ENCODE results near the gene SSR3. TPM values are rescaled to one million over a fixed set of nuclear protein-coding genes. Genes with fewer than 3 reads are reported as not detected.

The SSR3 gene
- total and polyA plus RNA-seq, 9 of the 15 experiments (the other 6 are each of a cell fraction or from before 2014, with no cell fraction given): 104 to 464 (median 307) TPM

DNA sequence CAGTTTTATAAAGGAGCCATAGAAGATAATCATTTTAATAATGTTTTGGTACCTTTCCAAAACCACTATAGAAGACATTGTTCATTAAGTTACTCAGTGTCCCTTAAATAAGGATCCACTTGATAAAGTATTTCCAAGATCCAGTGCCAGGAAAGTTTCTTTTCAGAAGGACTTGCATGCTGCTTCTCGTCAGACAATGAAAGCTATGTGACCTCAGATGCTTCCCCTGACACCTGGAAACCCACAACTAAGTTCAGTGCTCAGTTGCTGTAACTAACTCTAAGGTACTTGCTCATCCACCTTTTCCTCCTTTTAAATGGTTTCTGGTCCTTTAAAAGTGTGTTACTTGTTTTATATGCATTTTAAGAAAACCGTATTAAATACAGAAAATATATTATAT is 7.3 kb downstream of the SSR3 start:
- BruUV-seq (replicated peaks): no TSS peak
- DNase-seq (ENCODE audit: extremely low read depth in 1 of 4, low spot score in 3 of 4): no peak
- intact Hi-C loops (cut with micrococcal nuclease) (no loop called here), in situ Hi-C loops (cut with MboI) (loop anchor here (25.0 kb wide), 1 partner anchor 590 kb away; no protein-coding TSS in a partner anchor)
- no peak for ATAC-seq
- Histone ChIP-seq H3K27me3 (ENCODE audit: control insufficient read depth in 2 of 2, insufficient read depth in 2 of 2, low read length in 2 of 2) (no peaks in the 10 kb centered on the region), H3K9me1 (ENCODE audit: control insufficient read depth, insufficient read depth, low read length) (no peaks in the 10 kb centered on the region), H2AFZ (ENCODE audit: low read depth, low read length) (no peak overlapping the region), H3K79me2 (ENCODE audit: control insufficient read depth, insufficient read depth, low read length) (peaks cover 77% of the 10 kb centered on the region), H3K4me1 (replicated peaks in 1 of 2; ENCODE audit: control insufficient read depth in 2 of 2, insufficient read depth in 2 of 2, low read length in 2 of 2) (peaks cover under 1 to 19% of the 10 kb centered on the region in 2 experiments; a peak in 3 of 5 replicates), H3K9ac (ENCODE audit: insufficient read depth in 1 of 2, low read depth in 2 of 2, low read length in 2 of 2) (no peak overlapping the region), H3K4me3 (no peak overlapping the region), H3K36me3 (ENCODE audit: control insufficient read depth, insufficient read depth, low read length) (peaks cover 100% of the 10 kb centered on the region), H3K9me3 (replicated peaks; ENCODE audit: control insufficient read depth, insufficient read depth, low read depth, low read length) (no peaks in the 10 kb centered on the region), H4K20me1 (replicated peaks; ENCODE audit: control insufficient read depth, insufficient read depth, low read length) (no peaks in the 10 kb centered on the region), H3K4me2 (ENCODE audit: insufficient read depth, low read length) (no peak overlapping the region), H3K27ac (ENCODE audit: extremely low read depth, low read depth, low read length) (no peak overlapping the region)
- WGBS (ENCODE audit: insufficient coverage, low coverage, missing lambda C conversion rate): 89% methylated on average over 2 of the region's 2 CpGs
- CTCF ChIA-PET (ENCODE audit: low intra/inter-chr PET ratio): no interaction called here
- no peak for TF ChIP-seq CBFA2T2 (conservative IDR thresholded peaks at IDR 0.05)
- no peak for TF ChIP-seq FOXJ2 (tag; IDR thresholded peaks at IDR 0.05)
- TF ChIP-seq MCM5 (IDR thresholded peaks at IDR 0.05; ENCODE audit: low read depth): no peak
- TF ChIP-seq PHF21A (IDR thresholded peaks at IDR 0.05; ENCODE audit: borderline replicate concordance, low read depth): no peak
- no peak for TF ChIP-seq ZKSCAN1 (IDR thresholded peaks at IDR 0.05; ENCODE audit: low read depth, low read length)
- no peak for TF ChIP-seq ARHGAP35 (IDR thresholded peaks at IDR 0.05; ENCODE audit: partially characterized antibody)
- TF ChIP-seq, protein P1, sequence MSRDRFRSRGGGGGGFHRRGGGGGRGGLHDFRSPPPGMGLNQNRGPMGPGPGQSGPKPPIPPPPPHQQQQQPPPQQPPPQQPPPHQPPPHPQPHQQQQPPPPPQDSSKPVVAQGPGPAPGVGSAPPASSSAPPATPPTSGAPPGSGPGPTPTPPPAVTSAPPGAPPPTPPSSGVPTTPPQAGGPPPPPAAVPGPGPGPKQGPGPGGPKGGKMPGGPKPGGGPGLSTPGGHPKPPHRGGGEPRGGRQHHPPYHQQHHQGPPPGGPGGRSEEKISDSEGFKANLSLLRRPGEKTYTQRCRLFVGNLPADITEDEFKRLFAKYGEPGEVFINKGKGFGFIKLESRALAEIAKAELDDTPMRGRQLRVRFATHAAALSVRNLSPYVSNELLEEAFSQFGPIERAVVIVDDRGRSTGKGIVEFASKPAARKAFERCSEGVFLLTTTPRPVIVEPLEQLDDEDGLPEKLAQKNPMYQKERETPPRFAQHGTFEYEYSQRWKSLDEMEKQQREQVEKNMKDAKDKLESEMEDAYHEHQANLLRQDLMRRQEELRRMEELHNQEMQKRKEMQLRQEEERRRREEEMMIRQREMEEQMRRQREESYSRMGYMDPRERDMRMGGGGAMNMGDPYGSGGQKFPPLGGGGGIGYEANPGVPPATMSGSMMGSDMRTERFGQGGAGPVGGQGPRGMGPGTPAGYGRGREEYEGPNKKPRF (IDR thresholded peaks at IDR 0.05; ENCODE audit: low read depth, low read length): no peak
- TF ChIP-seq HNRNPK (IDR thresholded peaks at IDR 0.05; ENCODE audit: low read depth, low read length, poor library complexity, severe bottlenecking): no peak
- TF ChIP-seq CEBPB (tag; IDR thresholded peaks at IDR 0.05): no peak
- POLR2A ChIA-PET: interaction anchor here (0.7 to 2.7 kb wide), 5 partner anchors 9 to 128 kb away, joined by 3 to 7 read pairs (median 3); no protein-coding TSS in a partner anchor
- FAIRE-seq: no peak
